ENCODE data around the gene PTH2R. TPM values are rescaled to one million over a fixed set of nuclear protein-coding genes. Genes with fewer than 3 reads are reported as not detected.

The PTH2R gene
- total RNA-seq, 1 experiment from 2014 or later, result not detected

DNA sequence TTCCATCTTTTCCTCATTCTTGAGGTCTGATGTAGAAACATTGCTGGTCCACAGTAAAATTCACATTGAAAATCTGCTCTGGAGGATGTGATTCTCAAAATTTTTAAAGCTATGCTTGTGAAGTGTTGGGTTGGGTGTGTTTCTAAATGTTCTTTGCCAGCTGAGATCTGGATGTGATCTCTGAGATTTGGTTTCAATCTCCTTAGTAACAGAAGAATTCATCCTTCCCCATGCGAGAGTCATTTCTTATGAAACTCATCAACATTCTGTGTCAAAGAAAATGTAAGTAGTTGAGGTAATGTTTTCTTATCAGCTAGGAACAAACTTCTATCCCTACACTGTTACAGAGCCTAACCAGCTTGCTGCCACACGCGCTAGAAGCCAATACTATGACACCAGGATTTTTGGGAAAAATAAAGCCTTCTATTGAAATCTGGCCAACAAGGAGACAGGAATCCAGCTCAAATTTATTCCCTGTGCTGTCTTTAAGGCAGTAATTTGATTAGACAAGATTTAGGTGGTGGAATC lies 134.9 kb downstream of the PTH2R start:
- TF ChIP-seq, protein P1, sequence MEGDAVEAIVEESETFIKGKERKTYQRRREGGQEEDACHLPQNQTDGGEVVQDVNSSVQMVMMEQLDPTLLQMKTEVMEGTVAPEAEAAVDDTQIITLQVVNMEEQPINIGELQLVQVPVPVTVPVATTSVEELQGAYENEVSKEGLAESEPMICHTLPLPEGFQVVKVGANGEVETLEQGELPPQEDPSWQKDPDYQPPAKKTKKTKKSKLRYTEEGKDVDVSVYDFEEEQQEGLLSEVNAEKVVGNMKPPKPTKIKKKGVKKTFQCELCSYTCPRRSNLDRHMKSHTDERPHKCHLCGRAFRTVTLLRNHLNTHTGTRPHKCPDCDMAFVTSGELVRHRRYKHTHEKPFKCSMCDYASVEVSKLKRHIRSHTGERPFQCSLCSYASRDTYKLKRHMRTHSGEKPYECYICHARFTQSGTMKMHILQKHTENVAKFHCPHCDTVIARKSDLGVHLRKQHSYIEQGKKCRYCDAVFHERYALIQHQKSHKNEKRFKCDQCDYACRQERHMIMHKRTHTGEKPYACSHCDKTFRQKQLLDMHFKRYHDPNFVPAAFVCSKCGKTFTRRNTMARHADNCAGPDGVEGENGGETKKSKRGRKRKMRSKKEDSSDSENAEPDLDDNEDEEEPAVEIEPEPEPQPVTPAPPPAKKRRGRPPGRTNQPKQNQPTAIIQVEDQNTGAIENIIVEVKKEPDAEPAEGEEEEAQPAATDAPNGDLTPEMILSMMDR (IDR thresholded peaks at IDR 0.05; ENCODE audit: unreplicated experiment), result no peak
- H3K9me3 Mint-ChIP-seq (ENCODE audit: low read depth, unreplicated experiment), result no peaks in the 10 kb centered on the region
- BruUV-seq (replicated peaks), result no TSS peak
- no peak for DNase-seq
- intact Hi-C loops (cut with micrococcal nuclease; ENCODE audit: unreplicated experiment), result no loop called here
- H3K4me3 Mint-ChIP-seq (ENCODE audit: low read depth, unreplicated experiment), result no peak overlapping the region
- H3K36me3 Mint-ChIP-seq (ENCODE audit: insufficient read depth, unreplicated experiment), result no peaks in the 10 kb centered on the region
- peaks cover 12% of the 10 kb centered on the region for H3K4me1 Mint-ChIP-seq (ENCODE audit: low read depth, unreplicated experiment)
- no peak overlapping the region for H3K27ac Mint-ChIP-seq (ENCODE audit: unreplicated experiment)
- CTCF ChIA-PET, result no interaction called here
- H3K27me3 Mint-ChIP-seq (ENCODE audit: unreplicated experiment), result no peaks in the 10 kb centered on the region

DNA sequence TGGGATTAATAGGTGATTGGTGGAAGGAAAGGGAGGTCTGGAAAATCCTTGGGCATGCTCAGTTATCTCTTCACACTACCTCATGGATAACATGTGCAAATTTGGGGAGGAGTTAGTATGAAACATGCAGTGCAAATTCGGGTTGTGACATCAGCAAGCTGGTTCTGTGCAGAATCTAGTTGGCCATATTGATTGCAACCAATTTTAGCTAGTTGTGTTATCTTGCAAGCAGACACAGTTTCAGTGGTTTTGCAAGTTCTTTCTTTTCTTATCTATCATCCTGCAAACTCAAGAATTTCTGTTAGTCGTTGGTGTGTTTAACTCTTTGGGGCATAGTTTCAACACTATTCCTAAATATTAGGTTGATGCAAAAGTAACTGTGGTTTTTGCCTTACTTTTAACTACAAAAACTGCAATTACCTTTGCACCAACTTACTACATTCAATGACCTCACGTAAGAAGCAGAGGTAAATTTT lies 135.4 kb downstream of the PTH2R start:
- CTCF ChIA-PET, result no interaction called here
- intact Hi-C loops (cut with micrococcal nuclease; ENCODE audit: unreplicated experiment), result no loop called here
- no TSS peak for BruUV-seq (replicated peaks)

DNA sequence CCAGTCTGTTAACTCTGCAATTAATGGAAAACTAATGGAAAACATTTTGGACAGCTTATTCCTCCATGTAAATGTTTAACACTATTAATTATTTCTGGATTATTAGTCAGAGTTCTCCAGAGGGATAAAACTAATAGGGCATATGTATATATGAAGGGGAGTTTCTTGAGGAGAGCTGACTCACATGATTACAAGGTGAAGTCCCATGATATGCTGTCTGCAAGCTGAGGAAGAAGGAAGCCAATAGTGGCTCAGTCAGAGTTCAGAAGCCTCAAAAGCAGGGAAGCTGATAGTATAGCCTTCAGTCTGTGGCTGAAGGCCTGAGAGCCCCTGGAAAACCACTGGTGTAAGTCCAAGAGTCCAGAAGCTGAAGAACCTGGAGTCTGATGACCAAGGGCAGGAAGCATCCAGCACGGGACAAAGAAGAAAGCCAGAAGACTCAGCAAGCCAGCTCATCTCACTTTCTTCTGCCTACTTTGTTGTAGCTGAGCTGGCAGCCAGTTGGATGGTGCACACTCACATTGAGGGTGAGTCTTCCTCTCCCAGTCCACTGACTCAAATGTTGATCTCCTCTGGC lies 136.0 kb downstream of the PTH2R start:
- Mint-ChIP-seq H3K36me3 (ENCODE audit: insufficient read depth, unreplicated experiment) (no peaks in the 10 kb centered on the region), H3K4me3 (ENCODE audit: low read depth, unreplicated experiment) (no peak overlapping the region), H3K27me3 (ENCODE audit: unreplicated experiment) (no peaks in the 10 kb centered on the region), H3K27ac (ENCODE audit: unreplicated experiment) (no peak overlapping the region), H3K4me1 (ENCODE audit: low read depth, unreplicated experiment) (peaks cover 21% of the 10 kb centered on the region), H3K9me3 (ENCODE audit: low read depth, unreplicated experiment) (no peaks in the 10 kb centered on the region)
- BruUV-seq (replicated peaks), result no TSS peak
- DNase-seq, result no peak
- intact Hi-C loops (cut with micrococcal nuclease; ENCODE audit: unreplicated experiment), result no loop called here
- TF ChIP-seq, protein P1 (IDR thresholded peaks at IDR 0.05; ENCODE audit: unreplicated experiment), result no peak
- CTCF ChIA-PET, result no interaction called here

More for the DNA sequence above, 135.4 kb downstream of the PTH2R start:
- TF ChIP-seq, protein P1 (IDR thresholded peaks at IDR 0.05; ENCODE audit: unreplicated experiment), result no peak
- Mint-ChIP-seq H3K27ac (ENCODE audit: unreplicated experiment) (no peak overlapping the region), H3K27me3 (ENCODE audit: unreplicated experiment) (no peaks in the 10 kb centered on the region), H3K4me1 (ENCODE audit: low read depth, unreplicated experiment) (peaks cover 17% of the 10 kb centered on the region), H3K9me3 (ENCODE audit: low read depth, unreplicated experiment) (no peaks in the 10 kb centered on the region), H3K36me3 (ENCODE audit: insufficient read depth, unreplicated experiment) (no peaks in the 10 kb centered on the region), H3K4me3 (ENCODE audit: low read depth, unreplicated experiment) (no peak overlapping the region)
- no peak for DNase-seq

Other genes starting within 250 kb of the PTH2R start
- gene CRYGA, start 243.2 kb upstream of the PTH2R start, total RNA-seq (2022), result not detected in 2 replicates
- not detected in 2 replicates for gene C2orf80, start 216.8 kb upstream of the PTH2R start, total RNA-seq (2022)
- 166 TPM in 2 replicates for gene IDH1, start 151.7 kb upstream of the PTH2R start, total RNA-seq (2022)
- 24.2 and 26.4 TPM in 2 replicates for gene PIKFYVE, start 140.5 kb upstream of the PTH2R start, total RNA-seq (2022)

Data from Calu3 (cell line).